Measurements from ENCODE around the gene LGALSL. TPM values are rescaled to one million over a fixed set of nuclear protein-coding genes. Genes with fewer than 3 reads are reported as not detected.
"Not testable (repeated sequence)": the region's sequence is repeated elsewhere in the genome, so short reads cannot be mapped to it uniquely, and the experiment has no call there.

LGALSL gene
- total RNA-seq, 4 donors from 2014 or later, result 13.8 to 33.4 (median 22.4) TPM

DNA sequence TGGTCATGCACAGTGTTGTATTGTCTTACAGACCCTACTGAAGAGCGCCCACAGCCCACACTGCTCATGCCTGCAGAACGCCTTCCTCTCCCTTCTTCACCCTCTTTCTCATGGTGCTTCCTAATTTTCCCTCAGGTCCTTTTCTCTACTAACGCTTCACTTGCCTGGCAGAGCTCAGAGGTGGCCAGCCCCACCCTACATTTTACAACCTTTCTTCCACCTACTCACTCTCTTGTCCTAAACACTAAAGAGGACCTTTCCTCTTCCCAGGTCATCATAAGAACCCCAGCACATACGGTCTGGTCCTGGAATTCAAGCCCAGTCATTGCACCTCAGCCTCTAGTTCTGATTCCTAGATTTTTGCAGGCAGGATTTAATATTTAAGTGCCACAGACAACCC lies 11.7 kb upstream of the LGALSL start:
- H3K36me3 ChIP-seq, result no peaks in the 10 kb centered on the region
- no peak overlapping the region for H3K27ac ChIP-seq
- no peak overlapping the region for H3K4me3 ChIP-seq
- 77 to 83% methylated on average over 4 of the region's 4 CpGs for WGBS, 2 donors
- no peak for DNase-seq (ENCODE audit: low spot score in 2 of 2)
- H3K27me3 ChIP-seq, result no peaks in the 10 kb centered on the region
- no peaks in the 10 kb centered on the region for H3K9me3 ChIP-seq
- H3K4me1 ChIP-seq, result peaks cover 0 to under 1% (median 0%) of the 10 kb centered on the region in 4 donors
- TF ChIP-seq, protein P1, sequence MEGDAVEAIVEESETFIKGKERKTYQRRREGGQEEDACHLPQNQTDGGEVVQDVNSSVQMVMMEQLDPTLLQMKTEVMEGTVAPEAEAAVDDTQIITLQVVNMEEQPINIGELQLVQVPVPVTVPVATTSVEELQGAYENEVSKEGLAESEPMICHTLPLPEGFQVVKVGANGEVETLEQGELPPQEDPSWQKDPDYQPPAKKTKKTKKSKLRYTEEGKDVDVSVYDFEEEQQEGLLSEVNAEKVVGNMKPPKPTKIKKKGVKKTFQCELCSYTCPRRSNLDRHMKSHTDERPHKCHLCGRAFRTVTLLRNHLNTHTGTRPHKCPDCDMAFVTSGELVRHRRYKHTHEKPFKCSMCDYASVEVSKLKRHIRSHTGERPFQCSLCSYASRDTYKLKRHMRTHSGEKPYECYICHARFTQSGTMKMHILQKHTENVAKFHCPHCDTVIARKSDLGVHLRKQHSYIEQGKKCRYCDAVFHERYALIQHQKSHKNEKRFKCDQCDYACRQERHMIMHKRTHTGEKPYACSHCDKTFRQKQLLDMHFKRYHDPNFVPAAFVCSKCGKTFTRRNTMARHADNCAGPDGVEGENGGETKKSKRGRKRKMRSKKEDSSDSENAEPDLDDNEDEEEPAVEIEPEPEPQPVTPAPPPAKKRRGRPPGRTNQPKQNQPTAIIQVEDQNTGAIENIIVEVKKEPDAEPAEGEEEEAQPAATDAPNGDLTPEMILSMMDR (IDR thresholded peaks at IDR 0.05), result no peak
- TF ChIP-seq POLR2A (IDR thresholded peaks at IDR 0.05) (no peak), EP300 (IDR thresholded peaks at IDR 0.05) (no peak)

DNA sequence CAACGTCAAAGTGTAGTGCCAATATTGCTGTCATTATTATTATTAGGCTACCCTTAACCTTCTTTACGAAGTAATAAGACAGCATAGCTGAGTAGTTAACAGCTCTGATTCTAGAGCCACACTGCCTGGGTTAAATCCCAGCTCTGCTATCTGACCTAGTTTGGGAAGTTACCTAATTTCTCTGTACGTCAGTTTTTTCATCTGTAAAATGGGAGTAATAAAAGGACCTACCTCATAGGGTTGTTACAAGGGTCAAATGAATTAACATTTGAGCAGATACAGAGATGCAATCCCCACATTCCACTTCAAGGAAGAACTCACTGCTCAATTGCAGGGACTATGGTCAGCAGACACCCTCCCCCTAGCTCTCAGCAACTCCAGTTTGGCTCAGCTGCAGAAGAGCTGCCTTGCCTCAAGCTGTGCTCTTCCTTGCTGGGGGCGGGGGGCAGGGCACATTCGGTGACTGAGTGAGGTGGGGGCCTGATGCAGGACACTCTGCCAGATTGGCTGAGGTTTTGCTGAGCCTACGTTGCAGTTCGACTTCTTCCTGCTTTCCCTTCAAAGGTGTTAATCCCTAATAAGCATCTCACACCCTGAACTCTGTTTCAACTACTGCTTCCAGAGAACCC lies 11.0 kb upstream of the LGALSL start:
- Histone ChIP-seq H3K36me3 (no peaks in the 10 kb centered on the region), H3K27ac (no peak overlapping the region), H3K27me3 (no peaks in the 10 kb centered on the region), H3K4me3 (no peak overlapping the region), H3K9me3 (no peaks in the 10 kb centered on the region), H3K4me1 (peaks cover 0 to 4% (median 1%) of the 10 kb centered on the region in 4 donors)
- TF ChIP-seq EP300 (IDR thresholded peaks at IDR 0.05), result no peak
- TF ChIP-seq, protein P1 (IDR thresholded peaks at IDR 0.05), result no peak
- TF ChIP-seq POLR2A (IDR thresholded peaks at IDR 0.05), result no peak
- WGBS, 2 donors, result 54% methylated on average over 7 of the region's 7 CpGs
- DNase-seq (ENCODE audit: low spot score in 2 of 2), result no peak

DNA sequence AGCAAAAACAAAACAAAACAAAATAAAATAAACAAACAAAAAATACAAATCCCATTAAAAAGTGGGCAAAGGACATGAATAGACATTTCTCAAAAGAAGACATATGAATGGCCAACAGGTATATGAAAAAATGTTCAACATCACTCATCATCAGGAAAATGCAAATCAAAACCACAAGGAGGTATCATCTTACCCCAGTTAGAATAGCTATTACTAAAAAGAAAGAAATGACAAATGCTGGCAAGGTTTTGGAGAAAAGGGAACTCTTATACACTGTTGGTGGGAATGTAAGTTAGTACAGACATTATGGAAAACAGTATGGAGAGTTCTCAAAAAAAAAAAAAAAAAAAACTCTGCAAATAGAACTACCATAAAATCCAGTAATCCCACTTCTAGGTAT lies 8.0 kb upstream of the LGALSL start:
- not testable (repeated sequence) for H3K27ac ChIP-seq; H3K27me3 ChIP-seq; DNase-seq (ENCODE audit: low spot score in 2 of 2); H3K4me3 ChIP-seq; H3K36me3 ChIP-seq; H3K9me3 ChIP-seq; H3K4me1 ChIP-seq

DNA sequence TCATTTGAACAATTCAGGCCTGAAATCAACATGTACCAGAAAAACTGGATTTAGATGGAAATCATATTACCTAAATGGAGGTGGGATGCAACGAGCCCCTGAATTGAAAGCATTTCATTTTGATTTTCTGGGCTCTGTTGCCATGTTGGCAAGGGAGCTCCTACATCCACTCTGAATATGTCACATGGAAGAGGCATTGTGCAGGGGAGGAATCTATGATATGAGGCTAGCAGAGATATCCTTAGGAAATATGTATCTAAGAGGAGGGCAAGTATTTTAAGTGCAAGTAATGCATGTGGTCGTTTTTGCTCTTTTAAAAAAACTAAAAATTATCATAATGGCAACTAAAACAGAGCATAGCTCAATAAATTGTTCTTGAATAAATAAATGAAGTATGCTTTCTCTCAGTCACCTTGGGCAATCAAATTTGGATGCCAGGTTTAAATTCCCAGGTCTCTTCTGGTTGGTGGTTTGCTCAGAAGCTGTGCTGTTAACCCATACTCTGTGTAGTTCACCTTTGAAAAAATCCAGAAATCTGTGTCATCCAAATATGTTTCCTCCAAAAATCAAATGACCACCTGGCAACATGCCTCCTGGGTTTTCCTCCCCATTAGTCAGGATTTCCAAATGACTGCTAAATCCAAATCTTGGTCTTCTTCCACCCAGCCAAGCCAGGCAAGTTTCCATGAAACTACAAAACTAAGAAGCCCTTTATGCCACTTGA lies 6.5 kb upstream of the LGALSL start:
- no peak for TF ChIP-seq POLR2A (IDR thresholded peaks at IDR 0.05)
- TF ChIP-seq, protein P1 (IDR thresholded peaks at IDR 0.05), result no peak
- no peak for TF ChIP-seq EP300 (IDR thresholded peaks at IDR 0.05)
- H3K4me3 ChIP-seq, result no peak overlapping the region
- WGBS, 2 donors, result 80 to 81% methylated on average over 2 of the region's 2 CpGs
- peaks cover 0 to 6% (median 2%) of the 10 kb centered on the region in 4 donors for H3K4me1 ChIP-seq
- no peaks in the 10 kb centered on the region for H3K27me3 ChIP-seq
- no peaks in the 10 kb centered on the region for H3K36me3 ChIP-seq
- DNase-seq (ENCODE audit: low spot score in 2 of 2), result peak in 1 of 2 donors; percentile 17
- peak overlapping the region in 1 of 4 donors; percentile 52 for H3K27ac ChIP-seq
- H3K9me3 ChIP-seq, result no peaks in the 10 kb centered on the region

DNA sequence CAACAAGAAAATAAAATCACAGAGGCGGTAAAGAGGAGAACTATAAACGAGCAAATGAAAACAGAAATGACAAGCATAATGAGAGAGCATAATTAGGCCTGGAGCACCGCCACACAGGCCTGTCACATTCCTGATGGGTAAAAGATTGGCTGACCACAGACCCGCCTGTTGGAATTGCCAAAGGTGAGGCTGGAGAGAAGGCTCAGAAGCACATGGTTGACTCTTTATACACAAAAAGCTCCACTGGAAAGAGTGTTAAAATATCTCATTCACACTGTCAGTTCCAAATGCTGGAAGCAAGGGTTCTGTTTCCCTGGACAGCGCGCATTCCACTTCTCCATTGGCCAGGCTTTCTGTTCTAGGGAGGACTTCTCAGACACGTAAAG lies 5.9 kb upstream of the LGALSL start:
- TF ChIP-seq, protein P1 (IDR thresholded peaks at IDR 0.05), result no peak
- TF ChIP-seq POLR2A (IDR thresholded peaks at IDR 0.05) (no peak), EP300 (IDR thresholded peaks at IDR 0.05) (no peak)
- H3K36me3 ChIP-seq, result no peaks in the 10 kb centered on the region
- WGBS, 2 donors, result 56 to 60% methylated on average over 7 of the region's 7 CpGs
- peaks cover 0 to 12% (median 2%) of the 10 kb centered on the region in 4 donors for H3K4me1 ChIP-seq
- H3K9me3 ChIP-seq, result no peaks in the 10 kb centered on the region
- H3K27ac ChIP-seq, result peak overlapping the region in 1 of 4 donors; percentile 52
- no peak overlapping the region for H3K4me3 ChIP-seq
- DNase-seq (ENCODE audit: low spot score in 2 of 2), result no peak
- H3K27me3 ChIP-seq, result no peaks in the 10 kb centered on the region
